Cardiac fibroblast (primary cell): ENCODE measurements around the gene GPR33.

Experiments
- DNase-seq, 2 donors: peaks; one replicate each; pipeline versions ENCODE4 v3.0.0 to v3.0.0-alpha.2; 2010; ENCODE audit warnings: low read depth in 2 of 2
- H3K4me3 ChIP-seq, 2 donors: replicated peaks in 1 of 2; 1 replicate in 1 of 2; 2 replicates in 1 of 2; pipeline ENCODE4 v1.5.1; 2011; ENCODE audit warnings: low read depth in 2 of 2, low read length in 2 of 2, mild to moderate bottlenecking in 2 of 2, moderate library complexity in 1 of 2
- TF ChIP-seq, protein P1 (sequence below): IDR thresholded peaks from one replicate; pipeline ENCODE4 v1.5.1; 2011; ENCODE audit warnings: low read depth, mild to moderate bottlenecking, low read length, inconsistent platforms

Gene GPR33, protein sequence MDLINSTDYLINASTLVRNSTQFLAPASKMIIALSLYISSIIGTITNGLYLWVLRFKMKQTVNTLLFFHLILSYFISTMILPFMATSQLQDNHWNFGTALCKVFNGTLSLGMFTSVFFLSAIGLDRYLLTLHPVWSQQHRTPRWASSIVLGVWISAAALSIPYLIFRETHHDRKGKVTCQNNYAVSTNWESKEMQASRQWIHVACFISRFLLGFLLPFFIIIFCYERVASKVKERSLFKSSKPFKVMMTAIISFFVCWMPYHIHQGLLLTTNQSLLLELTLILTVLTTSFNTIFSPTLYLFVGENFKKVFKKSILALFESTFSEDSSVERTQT

DNA sequence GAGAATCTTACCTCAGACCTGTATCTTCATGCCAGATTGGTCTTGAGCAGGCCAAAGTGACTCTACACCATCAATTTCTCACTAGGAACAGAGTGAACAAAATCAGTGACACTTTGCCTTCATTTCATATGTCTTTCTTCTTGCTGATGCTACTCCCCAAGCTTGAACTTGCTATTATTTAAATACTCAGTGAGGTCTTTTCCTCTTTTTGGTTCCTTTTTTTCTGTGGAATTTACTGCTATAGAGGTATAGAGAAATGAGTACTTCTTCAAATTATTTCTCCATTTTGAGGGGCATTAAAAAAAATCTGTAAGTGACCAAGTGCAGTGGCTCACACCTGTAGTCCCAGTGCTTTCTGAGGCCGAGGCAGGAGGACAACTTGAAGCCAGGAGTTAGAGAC is at the start of gene GPR33:
Gene GPR33, minus strand, starts transcription at position 154 of the 400 bp plus-strand sequence. CDS start 4,074 bp downstream, outside the sequence.
- TF ChIP-seq, protein P1, sequence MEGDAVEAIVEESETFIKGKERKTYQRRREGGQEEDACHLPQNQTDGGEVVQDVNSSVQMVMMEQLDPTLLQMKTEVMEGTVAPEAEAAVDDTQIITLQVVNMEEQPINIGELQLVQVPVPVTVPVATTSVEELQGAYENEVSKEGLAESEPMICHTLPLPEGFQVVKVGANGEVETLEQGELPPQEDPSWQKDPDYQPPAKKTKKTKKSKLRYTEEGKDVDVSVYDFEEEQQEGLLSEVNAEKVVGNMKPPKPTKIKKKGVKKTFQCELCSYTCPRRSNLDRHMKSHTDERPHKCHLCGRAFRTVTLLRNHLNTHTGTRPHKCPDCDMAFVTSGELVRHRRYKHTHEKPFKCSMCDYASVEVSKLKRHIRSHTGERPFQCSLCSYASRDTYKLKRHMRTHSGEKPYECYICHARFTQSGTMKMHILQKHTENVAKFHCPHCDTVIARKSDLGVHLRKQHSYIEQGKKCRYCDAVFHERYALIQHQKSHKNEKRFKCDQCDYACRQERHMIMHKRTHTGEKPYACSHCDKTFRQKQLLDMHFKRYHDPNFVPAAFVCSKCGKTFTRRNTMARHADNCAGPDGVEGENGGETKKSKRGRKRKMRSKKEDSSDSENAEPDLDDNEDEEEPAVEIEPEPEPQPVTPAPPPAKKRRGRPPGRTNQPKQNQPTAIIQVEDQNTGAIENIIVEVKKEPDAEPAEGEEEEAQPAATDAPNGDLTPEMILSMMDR, result no peak
- no peak for DNase-seq
- no peak within 1 kb of the TSS for H3K4me3 ChIP-seq

DNA sequence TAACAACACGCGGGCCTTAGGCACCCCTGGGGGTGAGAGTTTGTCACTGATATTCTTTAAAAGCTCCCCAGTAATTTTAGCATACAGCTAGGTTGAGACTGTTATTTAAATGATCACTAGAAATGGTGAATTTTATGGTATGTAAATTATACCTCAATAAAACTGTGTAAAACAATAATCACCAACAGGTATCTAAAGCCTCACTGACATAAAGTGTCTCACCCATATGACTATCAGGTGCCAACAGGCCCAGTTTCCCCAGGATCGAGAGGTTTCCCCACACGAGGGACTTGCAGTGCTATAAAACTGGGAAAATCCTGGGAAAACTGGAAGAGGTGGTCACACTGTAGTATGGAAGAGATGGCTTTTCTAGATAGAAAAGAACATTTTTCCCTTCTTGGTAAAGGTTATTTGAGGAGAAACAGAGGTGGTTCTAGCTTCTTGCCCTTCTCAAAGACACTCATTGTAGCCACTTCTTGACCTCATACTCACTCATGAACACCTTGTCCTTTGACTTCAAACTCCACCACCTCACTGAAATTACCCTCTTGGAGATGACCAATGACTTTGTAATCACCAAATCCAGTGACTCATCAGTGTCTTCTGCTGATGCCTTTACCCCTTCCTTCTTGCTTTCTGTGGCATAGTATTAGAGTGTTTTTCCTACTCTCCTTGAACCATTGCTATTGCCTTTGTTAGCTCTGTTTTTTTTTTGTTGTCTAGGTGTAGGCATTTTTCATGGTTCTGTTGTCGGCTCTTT is 48.5 kb upstream of the GPR33 start:
- no peak overlapping the region for H3K4me3 ChIP-seq
- peak in 1 of 2 donors; percentile 8 for DNase-seq
- TF ChIP-seq, protein P1, result no peak

DNA sequence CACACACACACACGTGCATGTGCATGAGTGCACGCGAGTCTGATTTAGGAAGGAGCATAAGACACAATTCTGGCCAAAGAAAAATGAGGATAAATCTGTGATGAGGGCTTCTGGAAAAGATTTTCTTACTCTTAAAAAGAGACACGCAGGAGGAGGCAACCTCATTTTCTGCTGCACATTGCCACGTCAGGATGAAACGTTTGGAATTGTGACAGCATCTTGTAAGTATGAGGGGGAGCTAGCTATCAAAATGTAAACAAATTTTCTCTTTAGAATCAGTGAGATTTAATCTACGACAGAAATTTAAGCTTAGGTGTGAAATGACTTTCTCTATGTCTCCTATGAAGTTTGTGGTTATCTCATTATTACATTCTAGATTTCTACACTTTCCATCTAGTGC is 42.3 kb upstream of the GPR33 start:
- H3K4me3 ChIP-seq, result no peak overlapping the region
- TF ChIP-seq, protein P1, result no peak
- DNase-seq, result peak in 1 of 2 donors; percentile 36

DNA sequence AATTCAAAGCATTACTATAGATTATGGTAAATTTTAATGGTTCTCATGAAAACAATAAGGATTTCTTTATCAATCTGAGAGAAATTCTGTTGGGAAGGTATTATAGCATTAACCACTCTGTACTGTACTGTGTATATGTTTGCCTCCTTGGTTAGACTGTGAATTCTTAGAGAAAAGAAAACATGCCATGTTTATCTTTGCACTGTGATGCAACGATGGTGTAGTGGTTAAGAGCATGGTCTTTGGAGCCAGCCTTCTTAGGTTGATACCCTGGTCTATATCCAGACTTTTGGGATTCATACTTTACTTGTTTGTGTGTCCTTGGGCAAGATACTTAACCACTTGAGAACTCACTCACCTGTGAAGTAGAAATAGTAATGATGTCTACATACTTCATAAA is 41.2 kb upstream of the GPR33 start:
- TF ChIP-seq, protein P1, result no peak
- DNase-seq, result peak in 1 of 2 donors; percentile 18
- no peak overlapping the region for H3K4me3 ChIP-seq

DNA sequence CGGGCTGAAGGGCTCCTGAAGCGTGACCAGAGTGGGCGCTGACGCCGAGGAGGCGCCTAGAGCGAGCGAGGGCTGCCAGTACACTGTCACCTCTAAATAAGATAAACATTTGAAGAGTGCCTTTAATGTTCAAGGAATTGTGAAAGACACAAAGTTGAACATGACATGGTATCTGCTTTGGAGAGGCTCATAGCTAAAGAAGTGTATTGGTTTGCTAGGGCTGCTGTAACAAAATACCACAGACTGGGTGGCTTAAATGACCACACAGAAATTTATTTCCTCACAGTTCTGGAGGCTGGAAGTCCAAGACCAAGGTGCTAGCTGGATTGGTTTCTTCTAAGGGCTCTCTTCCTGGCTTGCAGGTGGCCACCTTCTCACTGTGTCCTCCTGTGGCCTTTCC is 39.7 kb upstream of the GPR33 start:
- TF ChIP-seq, protein P1, result no peak
- H3K4me3 ChIP-seq, result no peak overlapping the region
- no peak for DNase-seq

DNA sequence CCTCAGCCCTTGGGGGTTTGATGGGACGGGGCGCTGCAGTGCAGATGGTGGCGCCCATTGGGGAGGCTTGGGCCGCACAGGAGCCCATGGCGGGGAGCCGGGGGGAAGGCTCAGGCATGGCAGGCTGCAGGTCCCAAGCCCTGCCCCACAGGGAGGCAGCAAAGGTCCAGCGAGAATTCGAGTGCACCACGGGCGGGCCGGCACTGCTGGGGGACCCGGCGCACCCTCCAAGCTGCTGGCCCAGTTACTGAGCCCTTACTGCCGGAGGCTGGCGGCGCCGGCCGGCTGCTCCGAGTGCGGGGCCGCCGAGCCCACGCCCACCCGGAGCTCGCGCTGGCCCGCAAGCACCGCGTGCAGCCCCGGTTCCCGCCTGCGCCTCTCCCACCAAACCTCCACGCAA is 39.2 kb upstream of the GPR33 start:
- H3K4me3 ChIP-seq, result no peak overlapping the region
- TF ChIP-seq, protein P1, result no peak
- DNase-seq, result no peak
